Measurements from ENCODE around the gene NCOA3.
"Not testable (repeated sequence)": the region's sequence is repeated elsewhere in the genome, so short reads cannot be mapped to it uniquely, and the experiment has no call there.

The NCOA3 gene

DNA sequence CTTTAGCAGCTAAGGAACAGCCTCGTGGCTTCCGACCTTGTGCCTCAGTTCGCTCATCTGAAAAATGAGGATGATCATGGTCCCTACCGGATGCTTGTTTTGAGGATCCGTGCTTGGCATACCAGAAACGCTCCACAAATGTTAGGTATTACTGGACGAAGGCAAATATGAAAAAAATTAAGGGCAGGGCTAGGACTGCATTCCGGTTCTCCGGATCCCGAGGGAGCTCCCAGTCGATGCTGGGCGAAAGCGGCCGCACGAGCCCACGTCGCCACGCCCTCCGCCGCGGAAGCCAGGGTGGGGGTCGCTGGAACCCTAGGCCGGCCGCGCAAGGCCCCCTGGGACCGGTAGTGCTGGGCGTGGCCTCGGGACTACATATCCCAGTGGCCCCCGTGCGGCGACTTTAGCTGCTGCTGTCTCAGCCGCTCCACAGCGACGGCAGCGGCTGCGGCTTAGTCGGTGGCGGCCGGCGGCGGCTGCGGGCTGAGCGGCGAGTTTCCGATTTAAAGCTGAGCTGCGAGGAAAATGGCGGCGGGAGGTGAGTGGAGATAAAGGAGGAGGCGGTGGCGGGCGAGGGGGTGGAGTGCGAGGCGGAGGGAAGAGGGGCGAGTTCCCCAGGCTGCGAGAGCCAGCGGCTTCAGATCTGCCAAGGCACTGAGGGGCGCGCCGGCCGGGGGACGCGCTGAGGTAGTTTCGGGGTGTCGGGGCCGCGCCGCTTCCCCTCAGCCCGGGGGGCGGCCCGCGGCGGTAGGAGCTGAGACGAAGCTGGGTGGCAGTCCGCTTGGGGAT is at the start of gene NCOA3:
TSS of gene NCOA3 (plus strand) at position 406 of the 789 bp plus-strand sequence. CDS start 120,361 bp downstream, outside the sequence.
- peak; percentile 96 for DNase-seq

DNA sequence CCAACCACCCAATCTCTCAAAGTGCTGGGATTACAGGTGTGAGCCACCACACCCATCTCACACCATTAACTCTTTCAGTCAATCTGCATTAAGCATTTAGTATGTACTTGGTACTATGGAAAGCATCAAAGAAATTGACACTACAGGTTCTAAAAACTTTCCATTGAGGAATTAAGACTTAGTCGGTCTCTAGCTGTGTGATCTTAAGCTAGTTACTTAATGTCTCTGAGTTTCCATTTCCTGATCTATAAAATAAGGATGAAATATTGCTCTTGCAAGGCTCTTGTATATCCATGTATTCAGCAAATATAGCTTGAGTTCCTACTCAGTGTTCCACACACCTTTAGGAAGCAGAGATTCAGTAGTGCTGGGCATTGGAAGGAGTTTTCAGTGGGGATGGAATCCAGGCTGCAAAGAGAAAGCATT is 48.9 kb upstream of the NCOA3 start:
- DNase-seq, result no peak

DNA sequence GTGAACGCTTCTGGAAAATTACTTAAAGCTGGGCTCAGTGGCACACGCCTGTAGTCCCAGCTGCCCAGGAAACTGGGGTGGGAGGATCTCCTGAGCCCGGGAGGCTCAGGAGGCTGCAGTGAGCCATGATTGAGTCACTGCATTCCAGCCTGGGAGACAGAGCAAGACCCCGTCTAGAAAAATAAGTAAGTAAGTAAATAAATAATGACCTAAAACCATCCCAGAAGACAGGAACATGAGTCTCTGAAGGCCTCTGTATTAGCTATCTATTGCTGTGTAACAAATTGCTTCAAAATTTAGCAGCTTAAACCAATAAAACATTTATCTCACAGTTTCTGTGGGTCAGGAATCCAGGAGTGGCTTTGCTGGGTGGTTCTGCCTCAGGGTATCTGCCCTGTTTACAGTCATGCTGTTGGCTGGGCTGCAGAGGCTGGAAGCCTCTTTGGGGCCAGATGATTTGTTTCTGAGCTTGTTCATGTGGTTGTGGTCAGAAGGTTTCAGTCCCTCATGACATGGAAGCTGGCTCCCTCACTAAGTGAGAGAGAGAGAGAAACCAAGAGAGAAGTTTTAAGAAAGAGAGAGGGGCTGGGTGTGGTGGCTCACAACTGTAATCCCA is 48.4 kb upstream of the NCOA3 start:
- DNase-seq, result peak; percentile 94

DNA sequence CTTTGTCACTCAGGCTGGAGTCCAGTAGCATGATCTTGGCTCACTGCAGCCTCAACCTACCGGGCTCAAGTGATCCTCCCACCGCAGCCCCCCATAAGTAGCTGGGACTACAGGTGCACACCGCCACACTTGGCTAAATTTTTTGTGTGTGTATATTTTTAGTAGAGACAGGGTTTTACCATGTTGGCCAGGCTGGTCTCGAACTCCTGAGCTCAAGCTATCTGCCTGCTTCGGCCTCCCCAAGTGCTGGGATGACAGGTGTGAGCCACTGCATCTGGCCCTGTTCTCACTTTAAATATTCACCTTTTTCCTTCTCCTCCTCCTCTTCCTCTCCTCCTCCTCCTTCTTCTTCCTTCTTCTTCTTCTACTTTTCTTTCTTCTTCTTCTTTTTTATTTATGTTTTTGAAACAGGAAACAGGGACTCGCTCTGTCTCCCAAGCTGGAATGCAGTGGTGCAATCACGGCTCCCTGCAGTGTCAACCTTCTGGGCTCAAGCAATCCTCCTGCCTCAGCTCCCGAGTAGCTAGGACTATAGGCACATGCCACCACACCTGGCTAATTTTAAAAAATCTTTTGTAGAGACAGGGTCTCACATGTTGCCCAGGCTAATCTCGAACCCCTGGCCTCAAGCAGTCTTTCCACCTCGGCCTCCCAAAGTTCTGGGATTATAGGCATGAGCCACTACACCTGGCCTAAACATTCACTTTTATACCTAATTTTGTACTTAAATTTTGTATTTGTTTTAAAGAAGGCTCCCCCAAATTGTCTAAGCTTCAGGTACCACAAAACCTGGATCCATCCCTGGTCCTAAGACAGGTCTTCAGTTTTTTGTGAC is 47.2 kb upstream of the NCOA3 start:
- DNase-seq, result no peak

DNA sequence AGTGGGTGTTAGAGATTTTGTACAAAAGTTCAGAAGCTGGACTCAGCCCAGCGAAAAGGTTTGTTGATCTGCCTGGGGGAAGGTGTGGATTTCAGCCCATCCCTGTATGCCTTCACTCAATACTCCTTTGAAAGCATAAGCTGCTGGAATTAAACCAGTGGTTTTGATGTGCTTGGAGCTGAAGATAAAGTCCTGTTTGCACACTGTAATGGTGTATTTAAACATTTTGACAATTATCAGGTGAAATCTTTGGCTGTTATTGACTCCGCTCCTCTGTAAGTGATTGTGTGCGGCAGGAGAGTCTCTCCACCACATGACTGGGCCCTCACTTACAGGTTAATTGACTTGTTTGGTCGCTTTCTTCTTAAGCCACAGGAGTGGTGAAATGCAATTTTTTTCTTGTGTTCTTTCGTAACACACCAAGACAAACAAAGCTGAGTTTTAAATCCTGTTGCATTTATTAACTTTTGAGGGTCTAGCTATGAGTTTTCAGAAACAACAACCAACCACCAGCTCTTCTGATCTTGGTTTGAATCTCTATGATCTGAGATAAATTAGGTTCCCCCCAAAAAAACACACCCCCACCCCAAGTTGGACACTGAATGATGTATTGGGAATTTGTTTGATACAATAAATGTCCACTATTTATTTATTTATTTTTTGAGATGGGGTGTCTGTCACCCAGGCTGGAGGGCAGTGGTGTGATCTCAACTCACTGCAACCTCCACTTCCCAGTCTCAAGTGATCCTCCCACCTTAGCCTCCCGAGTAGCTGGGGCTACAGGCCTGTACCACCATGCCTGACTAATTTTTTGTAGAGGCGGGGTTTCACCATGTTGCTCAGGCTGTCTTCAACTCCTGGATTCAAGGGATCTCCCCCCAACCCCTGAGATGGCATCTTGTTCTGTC is 46.3 kb upstream of the NCOA3 start:
- no peak for DNase-seq

DNA sequence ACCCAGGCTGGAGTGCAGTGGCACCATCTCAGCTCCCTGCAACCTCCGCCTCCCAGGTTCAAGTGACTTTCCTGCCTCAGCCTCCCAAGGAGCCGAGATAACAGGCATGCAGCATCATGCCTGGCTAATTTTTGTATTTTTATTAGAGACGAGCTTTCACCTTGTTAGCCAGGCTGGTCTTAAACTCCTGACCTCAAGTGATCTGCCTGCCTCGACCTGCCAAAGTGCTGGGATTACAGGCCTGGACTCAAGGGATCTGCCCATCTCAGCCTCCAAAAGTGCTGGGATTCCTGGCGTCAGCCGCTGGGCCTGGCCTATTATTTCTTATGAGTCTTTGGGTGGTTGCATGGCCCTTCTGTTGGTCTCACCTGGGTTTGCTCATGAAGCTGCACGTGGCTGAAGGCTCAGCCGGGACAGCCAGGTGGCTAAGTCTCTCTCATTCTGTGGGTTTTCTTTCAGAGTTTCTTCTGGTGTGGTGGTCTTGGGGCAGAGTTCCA is 45.6 kb upstream of the NCOA3 start:
- DNase-seq, result no peak

DNA sequence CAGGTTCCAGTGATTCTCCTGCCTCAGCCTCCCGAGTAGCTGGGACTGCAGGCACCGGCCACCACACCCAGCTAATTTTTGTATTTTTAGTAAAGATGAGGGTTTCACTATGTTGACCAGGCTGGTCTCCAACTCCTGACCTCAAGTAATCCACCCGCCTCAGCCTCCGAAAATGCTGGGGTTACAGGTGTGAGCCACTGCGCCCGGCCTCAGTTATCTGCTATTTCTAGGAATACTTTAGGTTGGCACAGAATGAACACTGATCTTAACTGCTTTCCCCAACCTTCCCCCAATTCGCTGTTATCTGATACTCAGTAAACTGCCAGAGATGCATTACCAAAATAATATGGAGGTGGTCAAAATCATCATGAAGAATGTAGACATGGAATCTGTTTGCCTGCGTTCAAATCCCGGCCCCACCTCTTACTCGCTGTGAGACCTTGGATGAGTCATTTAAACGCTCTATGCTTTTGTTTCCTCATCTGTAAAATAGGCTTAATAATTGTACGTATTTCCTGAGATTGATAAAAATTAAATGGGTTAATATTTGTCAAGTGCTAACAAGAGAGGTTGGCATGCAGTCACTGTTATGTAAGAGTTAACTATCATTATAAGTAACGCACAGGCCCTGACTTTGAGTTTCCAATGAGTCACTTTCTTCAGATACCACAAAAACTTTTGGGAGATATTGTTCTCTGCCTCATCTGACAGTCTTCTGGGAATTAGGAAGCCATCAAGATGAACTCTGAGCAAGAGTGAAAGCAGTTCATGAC is 44.5 kb upstream of the NCOA3 start:
- DNase-seq, result peak; percentile 76

DNA sequence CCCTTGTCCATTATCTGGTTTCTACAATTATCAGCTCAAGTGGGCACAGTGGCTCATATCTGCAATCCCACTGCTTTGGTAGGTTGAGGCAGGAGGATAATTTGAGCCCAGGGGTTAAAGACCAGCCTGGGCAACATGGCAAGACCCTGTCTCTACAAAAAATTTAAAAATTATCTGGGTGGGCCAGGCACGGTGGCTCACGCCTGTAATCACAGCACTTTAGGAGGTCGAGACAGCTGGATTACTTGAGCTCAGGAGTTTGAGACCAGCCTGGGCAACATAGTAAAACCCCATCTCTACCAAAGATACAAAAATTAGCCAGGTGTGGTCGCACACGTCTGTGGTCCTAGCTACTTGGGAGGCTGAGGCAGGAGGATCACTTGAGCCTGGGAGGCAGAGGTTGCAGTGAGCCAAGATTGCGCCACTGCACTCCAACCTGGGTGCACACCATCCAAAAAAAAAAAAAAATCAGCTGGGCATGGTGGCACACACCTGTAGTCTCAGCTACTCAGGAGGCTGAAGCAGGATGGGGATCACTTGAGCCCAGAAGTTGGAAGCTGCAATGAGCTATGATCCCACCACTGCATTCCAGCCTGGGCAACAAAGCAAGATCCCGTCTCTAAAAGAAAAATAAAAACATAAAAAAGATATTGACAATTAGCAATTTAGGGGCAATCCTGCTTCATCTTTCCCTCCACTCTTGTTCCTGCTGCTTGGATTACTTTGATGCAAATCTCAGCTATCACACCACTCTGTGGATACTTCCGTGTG is 43.2 kb upstream of the NCOA3 start:
- DNase-seq, result not testable (repeated sequence)

DNA sequence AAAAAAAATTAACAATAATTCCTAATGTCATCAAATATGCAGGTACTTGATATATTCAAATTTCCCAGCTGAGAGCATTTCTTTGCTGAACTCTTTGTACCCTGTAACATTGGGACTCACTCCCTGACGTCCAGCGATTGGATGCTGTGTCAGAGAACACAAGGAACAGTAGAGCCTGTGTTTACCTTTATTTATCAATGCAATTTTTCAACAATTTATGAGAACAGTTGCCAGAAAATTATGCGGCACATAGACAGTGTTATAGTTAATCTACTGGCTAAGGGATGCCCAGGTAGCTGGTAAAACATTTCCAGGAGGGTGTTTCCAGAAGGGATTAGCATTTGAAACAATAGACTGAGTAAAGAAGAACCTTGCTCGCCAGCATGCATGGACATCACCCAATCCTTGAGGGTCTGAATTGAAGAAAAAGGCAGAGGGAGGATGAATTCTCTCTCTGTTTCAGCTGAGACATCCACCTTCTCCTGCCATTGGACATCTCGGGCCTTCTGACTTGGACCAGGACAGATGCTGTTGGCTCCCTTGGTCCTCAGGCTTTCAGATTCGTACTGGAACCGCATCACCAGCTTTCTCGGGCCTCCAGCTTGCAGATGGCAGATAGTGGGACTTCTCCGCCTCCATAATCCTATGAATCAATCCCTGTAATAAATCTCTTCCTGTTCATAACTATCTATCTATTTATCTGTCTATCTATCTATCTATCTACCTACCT is 42.2 kb upstream of the NCOA3 start:
- no peak for DNase-seq

DNA sequence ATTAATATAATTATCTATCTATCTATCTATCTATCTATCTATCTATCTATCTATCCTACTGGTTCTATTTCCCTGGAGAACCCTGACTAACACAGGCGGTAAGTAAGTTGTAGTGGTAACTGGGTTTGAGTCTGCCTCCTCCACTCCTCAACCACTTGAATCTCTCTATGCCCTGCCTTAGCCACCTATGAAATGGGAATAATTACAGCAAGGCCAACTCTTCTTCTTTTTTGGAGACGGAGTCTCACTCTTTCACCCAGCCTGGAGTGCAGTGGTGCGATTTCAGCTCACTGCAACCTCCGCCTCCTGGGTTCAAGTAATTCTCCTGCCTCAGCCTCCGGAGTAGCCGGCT is 41.0 kb upstream of the NCOA3 start:
- not testable (repeated sequence) for DNase-seq

DNA sequence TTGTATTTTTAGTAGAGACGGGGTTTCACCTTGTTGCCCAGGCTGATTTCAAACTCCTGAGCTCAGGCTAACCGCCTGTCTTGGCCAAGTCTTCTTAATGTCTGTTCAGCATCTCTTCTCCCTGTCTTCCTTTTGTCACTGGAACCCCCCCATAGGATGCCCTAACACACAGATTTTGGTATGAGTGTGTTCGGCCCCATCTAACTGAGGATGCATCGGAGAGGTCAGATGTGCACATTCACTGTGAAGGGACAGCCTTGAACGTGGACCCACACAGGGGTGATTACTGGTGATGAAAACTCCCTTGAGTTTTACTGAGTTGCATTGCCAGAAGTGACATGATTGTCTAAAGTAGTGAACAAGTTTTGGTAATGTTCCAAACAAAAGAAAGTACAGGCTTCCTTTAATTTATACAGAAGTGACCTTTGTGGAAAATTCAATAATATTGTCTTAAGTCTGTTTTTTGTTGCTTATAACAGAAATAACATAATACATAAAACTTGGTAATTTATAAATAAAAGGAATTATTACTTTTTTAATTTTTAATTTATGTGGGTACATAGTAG is 40.5 kb upstream of the NCOA3 start:
- no peak for DNase-seq

DNA sequence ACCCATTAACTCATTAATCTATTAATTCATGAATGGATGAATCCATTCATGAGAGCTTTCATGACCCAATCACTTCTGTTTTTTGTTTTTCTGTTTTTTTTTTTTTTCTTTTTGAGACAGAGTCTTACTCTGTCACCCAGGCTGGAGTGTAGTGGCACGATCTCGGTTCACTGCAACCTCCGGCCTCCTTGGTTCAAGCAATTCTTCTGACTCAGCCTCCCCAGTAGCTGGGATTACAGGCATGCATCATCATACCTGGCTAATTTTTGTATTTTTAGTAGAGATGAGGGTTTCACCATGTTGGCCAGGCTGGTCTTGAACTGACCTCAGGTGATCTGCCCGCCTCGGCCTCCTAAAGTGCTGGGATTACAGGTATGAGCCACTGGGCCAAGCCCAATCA is 39.8 kb upstream of the NCOA3 start:
- DNase-seq, result not testable (repeated sequence)

DNA sequence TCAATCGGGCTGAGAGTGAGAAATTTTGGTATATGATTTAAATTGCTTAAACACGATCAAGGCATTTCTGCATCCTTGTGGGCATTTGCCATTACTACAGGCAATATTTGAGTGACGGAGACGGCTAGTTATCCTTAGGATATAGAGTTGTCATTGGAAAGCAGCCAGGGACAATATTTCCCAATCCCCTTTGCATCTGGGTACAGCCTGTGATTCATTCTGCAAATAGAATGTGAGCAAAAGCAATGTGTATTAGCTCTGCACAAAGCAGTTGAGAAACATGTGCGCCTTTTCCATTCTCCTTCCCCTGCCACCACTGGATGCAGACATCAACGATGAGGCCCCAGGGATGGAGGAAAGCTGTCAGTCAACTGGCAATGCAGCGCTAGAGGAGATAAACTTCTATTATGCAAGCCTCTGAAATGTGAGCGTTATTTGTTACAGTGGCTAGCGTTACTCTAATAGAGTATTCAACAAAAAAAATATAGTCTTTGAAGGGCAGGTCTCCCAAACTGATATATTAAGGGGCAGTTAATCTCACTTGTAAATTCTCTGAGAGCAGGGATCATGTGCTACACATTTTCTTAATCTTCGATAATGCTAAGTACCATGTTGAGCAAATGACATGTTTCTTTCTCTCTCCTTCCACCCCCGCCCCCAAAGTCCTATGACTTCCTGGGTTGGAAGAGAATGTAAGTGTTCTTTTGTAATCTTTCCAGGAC is 37.1 kb upstream of the NCOA3 start:
- peak; percentile 98 for DNase-seq

DNA sequence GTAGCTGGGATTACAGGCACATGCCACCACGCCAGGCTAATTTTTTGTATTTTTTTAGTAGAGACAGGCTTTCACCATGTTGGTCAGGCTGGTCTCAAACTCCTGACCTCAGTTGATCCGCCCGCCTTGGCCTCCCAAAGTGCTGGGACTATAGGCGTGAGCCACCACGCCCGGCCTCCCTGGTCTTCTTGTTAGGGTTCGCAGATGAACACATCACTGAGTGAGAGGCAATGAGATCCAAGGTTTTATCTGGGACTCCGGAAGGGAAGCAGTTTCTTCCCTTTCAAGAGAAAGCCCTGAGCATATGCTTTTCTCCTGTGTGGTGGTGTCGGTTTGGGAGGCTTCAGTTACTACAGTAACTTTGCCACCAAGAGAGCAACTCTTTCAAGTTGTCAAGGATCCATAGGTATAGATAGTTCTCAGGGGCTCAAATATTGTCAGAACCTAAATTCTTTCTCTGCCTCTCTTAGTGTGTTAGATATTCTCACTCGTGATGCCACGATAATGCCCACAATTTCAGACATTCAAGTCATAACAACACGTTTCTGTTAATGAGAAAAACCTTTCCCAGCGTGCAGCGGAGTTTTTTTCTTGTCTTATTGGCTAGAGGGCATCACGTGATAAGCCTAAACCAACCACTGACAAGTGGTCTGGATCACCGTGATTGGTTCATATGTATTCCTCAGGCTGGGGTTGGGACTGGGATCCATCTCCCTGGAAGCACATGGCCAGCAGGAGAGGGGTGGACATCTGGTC is 36.2 kb upstream of the NCOA3 start:
- no peak for DNase-seq

DNA sequence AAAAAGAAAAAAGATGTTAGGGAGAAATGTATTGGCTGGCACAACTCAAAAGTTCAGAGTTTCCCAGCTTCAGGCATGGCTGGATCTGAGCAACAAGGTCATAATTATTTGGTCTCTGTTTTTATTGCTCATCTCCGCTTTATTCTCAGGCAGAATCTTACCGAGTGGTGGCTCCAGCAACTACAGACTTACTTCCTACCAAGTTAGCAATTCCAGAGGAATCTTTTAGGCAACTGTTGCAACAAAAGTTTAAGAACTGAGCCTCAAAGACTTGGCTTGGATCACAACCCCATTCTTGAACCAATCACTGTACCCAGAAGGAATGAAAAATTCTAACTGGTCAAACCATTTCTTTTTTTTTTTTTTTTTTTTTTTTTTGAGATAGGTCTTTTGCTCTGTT is 35.5 kb upstream of the NCOA3 start:
- no peak for DNase-seq

DNA sequence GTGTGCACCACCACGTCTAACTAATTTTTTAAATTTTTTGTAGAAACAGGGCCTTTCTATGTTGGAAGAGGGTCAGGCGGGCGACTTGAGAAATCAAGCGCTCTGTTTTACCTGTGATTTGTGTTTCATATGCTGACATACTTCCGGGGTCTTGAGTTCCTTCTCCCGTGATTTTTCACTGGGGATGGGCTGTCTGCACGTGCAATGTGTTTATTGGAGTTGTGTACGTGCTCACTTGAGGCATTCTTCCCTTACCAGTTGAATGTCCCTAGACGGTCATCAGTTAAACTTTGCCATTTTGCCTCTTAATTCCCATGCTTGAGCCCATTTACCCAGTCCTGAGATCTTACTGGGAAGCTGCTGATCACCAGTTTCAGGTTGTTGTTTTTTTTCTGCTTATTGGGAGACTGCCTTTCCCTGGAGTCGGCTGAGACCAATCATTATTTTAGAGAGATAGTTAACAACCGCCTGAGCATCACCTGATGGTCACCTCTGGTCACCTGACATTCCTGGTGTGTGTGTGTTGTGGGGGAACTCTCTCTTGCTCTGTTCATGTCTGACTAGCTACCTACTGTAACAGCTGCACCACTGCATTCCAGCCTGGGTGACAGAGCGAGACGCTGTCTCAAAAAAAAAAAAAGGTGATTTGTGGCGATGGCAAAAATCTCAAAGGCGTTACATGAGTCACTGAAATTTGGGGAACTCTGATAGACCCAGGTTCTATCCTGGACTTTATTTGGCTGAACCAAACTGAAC is 34.8 kb upstream of the NCOA3 start:
- no peak for DNase-seq

DNA sequence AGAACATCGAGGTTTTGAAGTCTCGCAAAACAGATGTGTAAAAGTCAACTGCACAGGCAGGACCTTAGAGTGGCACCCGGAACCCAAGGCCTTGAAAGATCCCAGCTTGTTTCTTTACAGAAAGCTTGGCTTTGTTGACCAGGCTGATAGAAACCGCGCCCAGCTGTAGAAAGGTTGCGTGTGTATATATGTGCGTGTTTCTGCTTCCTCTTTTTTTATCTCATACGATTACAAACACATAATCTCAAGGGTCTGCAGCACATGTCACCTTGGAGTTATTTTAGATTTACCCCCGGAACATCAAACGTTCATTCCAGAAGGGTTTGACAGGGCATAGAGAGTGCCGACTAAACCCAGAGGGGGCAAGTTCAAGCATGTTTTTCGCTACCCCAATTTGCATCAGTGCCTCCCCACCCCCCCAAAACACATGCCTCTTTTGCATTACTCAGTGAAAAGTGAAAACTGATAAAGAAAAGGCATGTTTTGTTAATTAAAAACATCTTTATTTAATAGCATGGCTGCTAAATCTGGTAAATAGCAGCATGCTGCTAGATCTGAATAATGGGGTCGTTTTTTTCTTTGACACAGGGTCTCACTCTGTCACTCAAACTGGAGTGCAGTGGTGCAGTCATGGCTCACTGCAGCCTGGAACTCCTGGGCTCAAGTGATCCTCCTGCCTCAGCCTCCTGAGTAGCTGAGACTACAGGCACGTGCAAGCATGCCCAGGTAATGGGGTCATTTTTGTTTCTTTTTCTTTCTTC is 33.2 kb upstream of the NCOA3 start:
- DNase-seq, result no peak

Measured in HCEC 1CT (cell line).